B cell (primary cell): ENCODE data around the gene SRGAP1. TPM values are rescaled to one million over a fixed set of nuclear protein-coding genes. Genes with fewer than 3 reads are reported as not detected.

Source experiments
- ATAC-seq: fragments of 200-7000 bp; cut with Tn5 transposase; one replicate; pipeline ENCODE4 v1.10.0; 2021; ENCODE audit warnings: low read depth, mild to moderate bottlenecking, moderate number of reproducible peaks, moderate library complexity
- CTCF ChIA-PET: fragments of 350-600 bp; sonication (Branson Sonifier 250); formaldehyde crosslinking; loops from one replicate; lab custom pipeline; 2021; ENCODE audit warnings: antibody characterized with exemption, inconsistent platforms; lab: Charles Lee
- POLR2A ChIA-PET: fragments of 350-600 bp; sonication (Branson Sonifier 250); formaldehyde crosslinking; loops from one replicate; lab custom pipeline; 2021; ENCODE audit warnings: antibody characterized with exemption; lab: Charles Lee
- DNase-seq: peaks from one replicate; pipeline ENCODE4 v3.0.0; 2013
- H2AFZ ChIP-seq: 2 replicates; pipeline ENCODE4 v1.6.1; 2012; ENCODE audit warnings: mild to moderate bottlenecking, low read depth, low read length; ENCODE audit not compliant: insufficient read depth, poor library complexity, severe bottlenecking
- H3K27ac ChIP-seq, 2 donors: 1 replicate in 1 of 2; 2 replicates in 1 of 2; pipeline ENCODE4 v1.5.1; 2012 to 2013; ENCODE audit warnings: low read length in 2 of 2, mild to moderate bottlenecking in 2 of 2, moderate library complexity in 1 of 2
- H3K27me3 ChIP-seq, 4 experiments: fragments of 200-600 bp in 1 of 4; sonication (generic) in 1 of 4; replicated peaks in 1 of 4; 1 replicate in 2 of 4; 2 replicates in 2 of 4; pipeline versions ENCODE4 v1.6.1 to v1.7.0; 2013 to 2016; ENCODE audit warnings: low read length in 3 of 4, mild to moderate bottlenecking in 2 of 4, mixed read lengths in 1 of 4, moderate library complexity in 1 of 4; ENCODE audit not compliant: insufficient read depth in 4 of 4, control insufficient read depth in 3 of 4; ENCODE audit errors: control extremely low read depth in 1 of 4
- H3K36me3 ChIP-seq, 2 experiments: replicated peaks in 1 of 2; 1 replicate in 1 of 2; 2 replicates in 1 of 2; pipeline versions ENCODE4 v1.6.1 to v1.7.1; 2013; ENCODE audit warnings: low read length in 1 of 2; ENCODE audit not compliant: insufficient read depth in 2 of 2, control insufficient read depth in 1 of 2; ENCODE audit errors: control extremely low read depth in 1 of 2, extremely low read depth in 1 of 2
- H3K4me1 ChIP-seq, 2 donors: fragments of 200-600 bp in 1 of 2; sonication (generic) in 1 of 2; 1 replicate in 1 of 2; 2 replicates in 1 of 2; pipeline versions ENCODE4 v1.5.1 to v1.6.1; 2013 to 2017; ENCODE audit warnings: low read length in 2 of 2; ENCODE audit not compliant: control insufficient read depth in 2 of 2, insufficient read depth in 2 of 2
- H3K4me2 ChIP-seq: replicated peaks from 2 replicates; pipeline ENCODE3; 2012; ENCODE audit warnings: mild to moderate bottlenecking, low read depth, low read length; ENCODE audit not compliant: poor library complexity, severe bottlenecking
- H3K4me3 ChIP-seq, 5 experiments: fragments of 200-600 bp in 1 of 5; sonication (generic) in 1 of 5; 1 replicate in 3 of 5; 2 replicates in 2 of 5; pipeline versions ENCODE4 v1.5.1 to v1.7.0; 2011 to 2016; ENCODE audit warnings: low read length in 4 of 5, mild to moderate bottlenecking in 4 of 5, low read depth in 2 of 5, control low read depth in 1 of 5, moderate library complexity in 1 of 5; ENCODE audit not compliant: insufficient read depth in 1 of 5; ENCODE audit errors: control extremely low read depth in 1 of 5, extremely low read depth in 1 of 5
- H3K79me2 ChIP-seq: fragments of 200-600 bp; sonication (generic); one replicate; pipeline ENCODE4 v1.6.0; 2016; ENCODE audit warnings: low read length; ENCODE audit not compliant: control insufficient read depth, insufficient read depth
- H3K9ac ChIP-seq: fragments of 200-600 bp; sonication (generic); 2 replicates; pipeline ENCODE4 v1.6.1; 2017; ENCODE audit warnings: mild to moderate bottlenecking, low read length, moderate library complexity
- H3K9me3 ChIP-seq, 3 donors: one replicate each; pipeline versions ENCODE4 v1.6.1 to v1.7.1; 2013; ENCODE audit warnings: low read length in 2 of 3; ENCODE audit not compliant: control insufficient read depth in 2 of 3, insufficient read depth in 1 of 3; ENCODE audit errors: control extremely low read depth in 1 of 3
- H4K20me1 ChIP-seq: 2 replicates; pipeline ENCODE4 v1.6.0; 2012; ENCODE audit warnings: mild to moderate bottlenecking, low read length; ENCODE audit not compliant: insufficient read depth, control insufficient read depth, poor library complexity, severe bottlenecking
- H3K27ac Mint-ChIP-seq: one replicate; pipeline ENCODE4 v1.8.0; 2021; ENCODE audit warnings: mixed read lengths
- H3K27me3 Mint-ChIP-seq: one replicate; pipeline ENCODE4 v1.8.0; 2021; ENCODE audit warnings: mixed read lengths
- H3K4me1 Mint-ChIP-seq: one replicate; pipeline ENCODE4 v1.8.0; 2021; ENCODE audit warnings: mixed read lengths
- H3K4me3 Mint-ChIP-seq: one replicate; pipeline ENCODE4 v1.8.0; 2021; ENCODE audit warnings: mixed read lengths
- H3K9me3 Mint-ChIP-seq: one replicate; pipeline ENCODE4 v1.8.0; 2022; ENCODE audit warnings: mixed read lengths; ENCODE audit not compliant: insufficient read depth
- EZH2 ChIP-seq: IDR thresholded peaks from 2 replicates; pipeline ENCODE4 v1.6.1; 2012; ENCODE audit warnings: borderline replicate concordance, low read depth, mild to moderate bottlenecking, moderate library complexity, low read length; ENCODE audit not compliant: insufficient read depth, poor library complexity, severe bottlenecking
- WGBS: methylation state at CpG from one replicate; pipeline ENCODE4 v1.1.5; 2013; ENCODE audit warnings: missing lambda C conversion rate; ENCODE audit not compliant: insufficient coverage; 5-methylcytosine and 5-hydroxymethylcytosine counted together
- intact Hi-C: fragments of 100-400 bp; cut with micrococcal nuclease; formaldehyde crosslinking; loops from one replicate; pipeline ENCODE4 v1.10.0; 2022
- polyA plus RNA-seq: library from polyadenylated mRNA; depleted of rRNA; stranded (reverse); fragments of >200 nt; gene quantifications from 2 replicates; pipeline ENCODE4 v1.2.3, GENCODE V29; 2012
- total RNA-seq, 2 donors: library from RNA; stranded (reverse); fragments of 120-200 nt in 1 of 2; gene quantifications; 1 replicate in 1 of 2; 2 replicates in 1 of 2; pipeline versions ENCODE4 v1.2.3 to v1.2.4, GENCODE V29; 2013 to 2022
- TF ChIP-seq, protein P1 (sequence below): fragments of 200-600 bp; IDR thresholded peaks from one replicate; pipeline ENCODE4 v1.8.0; 2022; ENCODE audit warnings: antibody characterized with exemption, mild to moderate bottlenecking

Gene SRGAP1
- total and polyA plus RNA-seq, 2 donors (not counting 1 experiment from before 2014, with no cell fraction given) = under 0.01 to 0.22 TPM

DNA sequence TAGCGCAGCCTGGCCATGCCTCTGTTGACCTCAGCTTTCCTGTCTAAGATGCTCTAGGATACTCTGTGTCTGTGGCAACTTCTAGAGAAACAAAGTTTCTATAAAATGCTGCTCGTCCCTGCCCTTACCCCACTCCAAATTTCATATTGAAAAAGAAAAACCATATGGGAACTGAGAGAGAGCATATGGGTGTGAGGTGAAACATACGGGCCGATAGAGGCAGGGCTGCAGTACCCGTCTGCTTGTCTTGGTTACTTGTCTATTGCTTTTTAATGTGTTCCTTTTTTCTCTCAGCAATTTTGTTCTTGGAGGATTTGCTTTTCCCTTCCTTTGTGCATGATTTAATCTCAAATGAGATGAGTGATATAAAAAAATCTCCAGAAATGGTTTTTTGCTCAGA, 113.0 kb downstream of the SRGAP1 start:
- no CpG with 5 or more reads among the region's 5 CpGs for WGBS
- Histone ChIP-seq H3K79me2 (no peaks in the 10 kb centered on the region), H3K27me3 (peaks cover 0 to 8% (median 0%) of the 10 kb centered on the region in 4 experiments), H4K20me1 (no peaks in the 10 kb centered on the region), H3K4me3 (no peak overlapping the region), H3K4me2 (no peak overlapping the region), H3K9me3 (no peaks in the 10 kb centered on the region), H2AFZ (no peak overlapping the region), H3K27ac (no peak overlapping the region), H3K4me1 (no peaks in the 10 kb centered on the region), H3K36me3 (no peaks in the 10 kb centered on the region), H3K9ac (no peak overlapping the region)
- ChIA-PET CTCF (no interaction called here), POLR2A (no interaction called here)
- Mint-ChIP-seq H3K27ac (no peak overlapping the region), H3K27me3 (peaks cover 14% of the 10 kb centered on the region), H3K4me3 (no peak overlapping the region), H3K9me3 (no peaks in the 10 kb centered on the region), H3K4me1 (no peaks in the 10 kb centered on the region)
- DNase-seq (no peak), ATAC-seq (no peak)
- intact Hi-C loops = no loop called here
- TF ChIP-seq, protein P1, sequence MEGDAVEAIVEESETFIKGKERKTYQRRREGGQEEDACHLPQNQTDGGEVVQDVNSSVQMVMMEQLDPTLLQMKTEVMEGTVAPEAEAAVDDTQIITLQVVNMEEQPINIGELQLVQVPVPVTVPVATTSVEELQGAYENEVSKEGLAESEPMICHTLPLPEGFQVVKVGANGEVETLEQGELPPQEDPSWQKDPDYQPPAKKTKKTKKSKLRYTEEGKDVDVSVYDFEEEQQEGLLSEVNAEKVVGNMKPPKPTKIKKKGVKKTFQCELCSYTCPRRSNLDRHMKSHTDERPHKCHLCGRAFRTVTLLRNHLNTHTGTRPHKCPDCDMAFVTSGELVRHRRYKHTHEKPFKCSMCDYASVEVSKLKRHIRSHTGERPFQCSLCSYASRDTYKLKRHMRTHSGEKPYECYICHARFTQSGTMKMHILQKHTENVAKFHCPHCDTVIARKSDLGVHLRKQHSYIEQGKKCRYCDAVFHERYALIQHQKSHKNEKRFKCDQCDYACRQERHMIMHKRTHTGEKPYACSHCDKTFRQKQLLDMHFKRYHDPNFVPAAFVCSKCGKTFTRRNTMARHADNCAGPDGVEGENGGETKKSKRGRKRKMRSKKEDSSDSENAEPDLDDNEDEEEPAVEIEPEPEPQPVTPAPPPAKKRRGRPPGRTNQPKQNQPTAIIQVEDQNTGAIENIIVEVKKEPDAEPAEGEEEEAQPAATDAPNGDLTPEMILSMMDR = no peak
- TF ChIP-seq EZH2 = no peak

DNA sequence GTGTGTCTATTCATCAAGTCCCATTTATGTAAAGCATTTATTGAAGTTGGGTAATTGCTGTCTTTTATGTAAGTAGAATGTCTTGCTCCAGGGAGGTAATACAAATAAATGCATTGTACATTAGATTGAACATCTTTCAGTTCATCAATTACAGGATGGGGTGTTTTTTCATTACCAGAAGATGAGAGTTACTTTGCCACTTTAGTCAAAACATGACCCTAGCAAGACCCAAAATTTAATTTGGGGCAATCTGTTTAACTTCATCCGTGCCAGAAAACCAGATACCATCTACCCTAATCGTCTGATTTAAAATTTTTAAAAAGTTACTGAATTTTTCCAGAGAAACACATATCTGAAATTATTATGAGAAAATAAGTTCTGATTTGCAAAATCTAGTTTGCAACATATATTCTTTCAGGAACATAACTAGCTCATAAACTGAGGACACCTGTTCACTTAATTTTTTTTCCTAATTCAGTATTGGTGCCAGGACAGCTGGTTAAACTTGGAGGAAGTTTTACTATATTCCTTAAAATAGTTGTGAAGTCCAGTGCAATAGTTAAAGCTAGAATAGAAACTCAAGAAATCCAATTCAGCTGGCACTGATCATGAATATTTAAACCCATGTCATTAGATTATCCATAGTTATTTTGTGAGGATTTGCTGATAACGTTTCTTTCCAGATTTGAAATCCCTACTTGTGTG, 114.5 kb downstream of the SRGAP1 start:
- Mint-ChIP-seq H3K4me1 (no peaks in the 10 kb centered on the region), H3K27me3 (peaks cover 10% of the 10 kb centered on the region), H3K27ac (no peak overlapping the region), H3K9me3 (no peaks in the 10 kb centered on the region), H3K4me3 (no peak overlapping the region)
- no peak overlapping the region for H3K4me3 ChIP-seq
- peaks cover 0 to 8% (median 0%) of the 10 kb centered on the region in 4 experiments for H3K27me3 ChIP-seq
- H4K20me1 ChIP-seq = no peaks in the 10 kb centered on the region
- H3K9me3 ChIP-seq = no peaks in the 10 kb centered on the region
- no peak overlapping the region for H2AFZ ChIP-seq
- DNase-seq = no peak
- ATAC-seq = no peak
- ChIA-PET POLR2A (no interaction called here), CTCF (no interaction called here)
- WGBS = no CpG with 5 or more reads among the region's 3 CpGs
- intact Hi-C loops = no loop called here
- H3K4me1 ChIP-seq = no peaks in the 10 kb centered on the region
- no peak overlapping the region for H3K9ac ChIP-seq
- H3K4me2 ChIP-seq = no peak overlapping the region
- H3K79me2 ChIP-seq = no peaks in the 10 kb centered on the region
- no peak overlapping the region for H3K27ac ChIP-seq
- no peak for TF ChIP-seq EZH2
- TF ChIP-seq, protein P1 = no peak
- H3K36me3 ChIP-seq = no peaks in the 10 kb centered on the region
